Measurements from ENCODE around the gene S100A2. TPM values are rescaled to one million over a fixed set of nuclear protein-coding genes. Genes with fewer than 3 reads are reported as not detected.
A peak's percentile ranks its signal among the peaks of the same experiment; 100 is the strongest.

Gene S100A2
- total RNA-seq, 6 experiments from 2014 or later, result not detected

GRCh38 chr1:153534226-153534924 lies 31.3 kb downstream of the S100A2 start:
- intact Hi-C loops (cut with DNase I), result no loop called here
- no peaks in the 10 kb centered on the region for H3K4me1 ChIP-seq
- peak overlapping the region in 2 of 3 donors; percentile 41 to 49 for H3K4me3 ChIP-seq
- TF ChIP-seq POLR2A (IDR thresholded peaks at IDR 0.05) (no peak), CTCF (IDR thresholded peaks at IDR 0.05) (no peak)
- no peaks in the 10 kb centered on the region for H3K36me3 ChIP-seq
- no peak for ATAC-seq
- H3K27me3 ChIP-seq, result peaks cover 0 to 7% of the 10 kb centered on the region in 2 donors
- H3K27ac ChIP-seq, result no peak overlapping the region
- no peak for DNase-seq
- H3K9me3 ChIP-seq, result no peaks in the 10 kb centered on the region
- WGBS (ENCODE audit: insufficient coverage, low coverage, low lambda C conversion rate, missing lambda C conversion rate), result 62% methylated on average over 5 of the region's 7 CpGs

GRCh38 chr1:153533689-153534201 lies 31.9 kb downstream of the S100A2 start:
- TF ChIP-seq POLR2A (IDR thresholded peaks at IDR 0.05), result no peak
- no peak for TF ChIP-seq CTCF (IDR thresholded peaks at IDR 0.05)
- DNase-seq (no peak), ATAC-seq (no peak)
- Histone ChIP-seq H3K27me3 (peaks cover 0 to 7% of the 10 kb centered on the region in 2 donors), H3K27ac (no peak overlapping the region), H3K4me3 (no peak overlapping the region), H3K9me3 (no peaks in the 10 kb centered on the region), H3K4me1 (no peaks in the 10 kb centered on the region), H3K36me3 (no peaks in the 10 kb centered on the region)
- WGBS (ENCODE audit: insufficient coverage, low coverage, low lambda C conversion rate, missing lambda C conversion rate), result 42% methylated on average over 4 of the region's 13 CpGs
- intact Hi-C loops (cut with DNase I), result no loop called here

GRCh38 chr1:153532769-153533599 lies 32.7 kb downstream of the S100A2 start:
- H3K4me1 ChIP-seq, result no peaks in the 10 kb centered on the region
- H3K4me3 ChIP-seq, result no peak overlapping the region
- no peaks in the 10 kb centered on the region for H3K9me3 ChIP-seq
- peaks cover 0 to 7% of the 10 kb centered on the region in 2 donors for H3K27me3 ChIP-seq
- TF ChIP-seq POLR2A (IDR thresholded peaks at IDR 0.05), result no peak
- peak; percentile 44 to 62 (median 55) for TF ChIP-seq CTCF (IDR thresholded peaks at IDR 0.05)
- no peak overlapping the region for H3K27ac ChIP-seq
- no peaks in the 10 kb centered on the region for H3K36me3 ChIP-seq
- intact Hi-C loops (cut with DNase I), result no loop called here
- ATAC-seq (peak; percentile 46 to 62 (median 60)), DNase-seq (peak in 2 of 3 donors; percentile 71 to 76)
- WGBS (ENCODE audit: insufficient coverage, low coverage, low lambda C conversion rate, missing lambda C conversion rate), result 11% methylated on average over 32 of the region's 34 CpGs

- 85% methylated on average over 2 of the region's 2 CpGs for WGBS (ENCODE audit: insufficient coverage, low coverage, low lambda C conversion rate, missing lambda C conversion rate)
- intact Hi-C loops (cut with DNase I), result no loop called here
- ATAC-seq (no peak), DNase-seq (no peak)
- Histone ChIP-seq H3K9me3 (no peaks in the 10 kb centered on the region), H3K27me3 (peaks cover 0 to 7% of the 10 kb centered on the region in 2 donors), H3K4me3 (no peak overlapping the region), H3K36me3 (no peaks in the 10 kb centered on the region), H3K27ac (no peak overlapping the region), H3K4me1 (no peaks in the 10 kb centered on the region)
- TF ChIP-seq POLR2A (IDR thresholded peaks at IDR 0.05) (no peak), CTCF (IDR thresholded peaks at IDR 0.05) (no peak)
These were observed 33.5 kb downstream of the S100A2 start for GRCh38 chr1:153532181-153532580.

All from right lobe of liver (tissue), 6 donors.